Uterus (tissue), 4 donors: ENCODE measurements around the gene ARHGAP11A. TPM values are rescaled to one million over a fixed set of nuclear protein-coding genes. Genes with fewer than 3 reads are reported as not detected.

Source experiments
- DNase-seq, 2 donors: peaks; one replicate each; pipeline ENCODE4 v3.0.0-alpha.2; 2019 to 2020
- H3K27ac ChIP-seq, 2 donors: fragments of 200-600 bp; sonication (generic); 1 replicate in 1 of 2; 2 replicates in 1 of 2; pipeline ENCODE4 v1.5.1; 2016 to 2018
- H3K27me3 ChIP-seq, 2 donors: fragments of 200-600 bp; sonication (generic); one replicate each; pipeline ENCODE4 v1.5.1; 2018 to 2019; ENCODE audit warnings: control low read depth in 1 of 2
- H3K36me3 ChIP-seq, 2 donors: fragments of 200-600 bp; sonication (generic); one replicate each; pipeline ENCODE4 v1.5.1; 2019; ENCODE audit warnings: control low read depth in 1 of 2
- H3K4me1 ChIP-seq, 2 donors: fragments of 200-600 bp; sonication (generic); one replicate each; pipeline ENCODE4 v1.5.1; 2018 to 2019; ENCODE audit warnings: control low read depth in 1 of 2
- H3K4me3 ChIP-seq, 2 donors: fragments of 200-600 bp; sonication (generic); 1 replicate in 1 of 2; 2 replicates in 1 of 2; pipeline ENCODE4 v1.5.1; 2018 to 2019; ENCODE audit warnings: mild to moderate bottlenecking in 1 of 2
- H3K9me3 ChIP-seq, 2 donors: fragments of 200-600 bp; sonication (generic); one replicate each; pipeline ENCODE4 v1.5.1; 2019; ENCODE audit warnings: control low read depth in 1 of 2
- POLR2A ChIP-seq, 2 donors: fragments of 450-650 bp; IDR thresholded peaks; one replicate each; pipeline ENCODE4 v1.6.1; 2016; ENCODE audit warnings: antibody characterized with exemption in 2 of 2, mild to moderate bottlenecking in 1 of 2, moderate library complexity in 1 of 2
- intact Hi-C: fragments of 100-400 bp; cut with DNase I; formaldehyde crosslinking; loops from one replicate; pipeline ENCODE4 v1.15.1; 2023; ENCODE audit warnings: low total_unique reads
- small RNA-seq: library from RNA; depleted of rRNA; stranded (forward); fragments of <200 nt; gene quantifications from one replicate; pipeline ENCODE3, GENCODE V24; 2016
- total RNA-seq, 4 donors: library from RNA; depleted of rRNA in 3 of 4; stranded (reverse); fragments of >200 nt in 3 of 4; gene quantifications; one replicate each; pipeline versions ENCODE4 v1.1.0 to v1.2.4, GENCODE V29; 2014 to 2023
- TF ChIP-seq, protein P1 (sequence below), 4 experiments: fragments of 200-600 bp in 2 of 4; fragments of 450-650 bp in 2 of 4; sonication (generic) in 2 of 4; IDR thresholded peaks; one replicate each; pipeline ENCODE4 v1.5.1; 2016 to 2019; ENCODE audit warnings: antibody characterized with exemption in 4 of 4, mild to moderate bottlenecking in 2 of 4, moderate library complexity in 1 of 4
- donor health status: DM: yes; HTN: yes; CAD: no.

The ARHGAP11A gene
- total RNA-seq, 4 donors from 2014 or later: 0.70 to 25.0 TPM; not detected in 2

DNA sequence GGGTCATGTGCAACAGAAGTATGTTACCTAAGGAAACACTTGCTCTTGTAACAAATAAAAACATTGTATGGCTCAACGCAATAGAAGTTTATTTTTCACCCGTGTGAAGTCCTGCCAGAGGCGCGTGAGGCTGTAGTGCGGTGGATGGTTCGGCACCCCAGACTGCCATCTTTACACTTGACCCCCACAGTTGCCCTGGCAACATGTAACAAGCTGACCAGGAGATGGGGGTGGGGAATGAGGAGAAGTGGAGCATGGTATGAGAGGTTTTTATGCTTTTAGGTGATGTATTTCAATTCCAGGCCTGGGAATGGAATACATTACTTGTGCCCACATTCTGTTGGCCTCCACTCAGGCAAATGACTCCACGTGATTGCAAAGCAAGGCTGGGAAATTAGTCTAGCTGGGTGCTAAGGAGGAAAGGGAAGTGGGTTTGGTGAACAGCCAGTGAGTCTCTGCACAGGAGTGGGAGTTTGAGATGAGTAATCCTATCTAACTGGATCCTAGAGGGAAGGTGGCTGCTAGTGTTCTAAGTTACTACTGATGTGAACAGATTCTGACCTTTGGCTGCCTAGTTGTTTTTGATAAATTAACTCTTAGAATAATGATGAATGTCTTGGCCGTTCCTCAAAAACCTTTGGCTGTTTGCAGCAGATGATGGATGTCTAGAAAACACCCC is 68.7 kb downstream of the ARHGAP11A start:
- Histone ChIP-seq H3K27ac (peak overlapping the region in 1 of 2 donors; percentile 8), H3K4me3 (no peak overlapping the region), H3K9me3 (no peaks in the 10 kb centered on the region), H3K27me3 (no peaks in the 10 kb centered on the region), H3K36me3 (no peaks in the 10 kb centered on the region), H3K4me1 (peaks cover 0 to 6% of the 10 kb centered on the region in 2 donors)
- no peak for DNase-seq
- intact Hi-C loops: no loop called here
- TF ChIP-seq POLR2A (IDR thresholded peaks at IDR 0.05): no peak
- TF ChIP-seq, protein P1, sequence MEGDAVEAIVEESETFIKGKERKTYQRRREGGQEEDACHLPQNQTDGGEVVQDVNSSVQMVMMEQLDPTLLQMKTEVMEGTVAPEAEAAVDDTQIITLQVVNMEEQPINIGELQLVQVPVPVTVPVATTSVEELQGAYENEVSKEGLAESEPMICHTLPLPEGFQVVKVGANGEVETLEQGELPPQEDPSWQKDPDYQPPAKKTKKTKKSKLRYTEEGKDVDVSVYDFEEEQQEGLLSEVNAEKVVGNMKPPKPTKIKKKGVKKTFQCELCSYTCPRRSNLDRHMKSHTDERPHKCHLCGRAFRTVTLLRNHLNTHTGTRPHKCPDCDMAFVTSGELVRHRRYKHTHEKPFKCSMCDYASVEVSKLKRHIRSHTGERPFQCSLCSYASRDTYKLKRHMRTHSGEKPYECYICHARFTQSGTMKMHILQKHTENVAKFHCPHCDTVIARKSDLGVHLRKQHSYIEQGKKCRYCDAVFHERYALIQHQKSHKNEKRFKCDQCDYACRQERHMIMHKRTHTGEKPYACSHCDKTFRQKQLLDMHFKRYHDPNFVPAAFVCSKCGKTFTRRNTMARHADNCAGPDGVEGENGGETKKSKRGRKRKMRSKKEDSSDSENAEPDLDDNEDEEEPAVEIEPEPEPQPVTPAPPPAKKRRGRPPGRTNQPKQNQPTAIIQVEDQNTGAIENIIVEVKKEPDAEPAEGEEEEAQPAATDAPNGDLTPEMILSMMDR (IDR thresholded peaks at IDR 0.05): no peak

DNA sequence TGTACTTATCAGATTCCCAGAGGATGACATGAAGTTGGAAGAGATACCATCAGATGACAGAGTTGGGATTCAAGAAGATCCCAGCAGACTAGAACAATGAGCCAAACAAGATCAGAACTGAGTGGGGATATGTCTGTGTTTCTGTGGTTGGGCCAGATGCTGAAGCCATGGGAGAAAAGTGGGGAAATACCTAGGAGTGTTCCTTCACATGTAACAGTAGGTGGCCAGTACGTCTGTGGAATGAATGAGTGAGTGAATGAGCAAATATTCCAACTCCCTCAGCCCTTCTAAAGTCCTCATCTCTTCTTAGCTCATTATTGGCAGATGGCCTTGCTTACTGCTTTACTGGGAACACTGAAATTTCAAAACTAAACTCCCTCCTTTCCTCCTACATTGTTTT is 70.3 kb downstream of the ARHGAP11A start:
- H3K4me1 ChIP-seq: peaks cover 0 to 6% of the 10 kb centered on the region in 2 donors
- H3K4me3 ChIP-seq: no peak overlapping the region
- intact Hi-C loops: no loop called here
- no peaks in the 10 kb centered on the region for H3K36me3 ChIP-seq
- TF ChIP-seq, protein P1 (IDR thresholded peaks at IDR 0.05): no peak
- TF ChIP-seq POLR2A (IDR thresholded peaks at IDR 0.05): no peak
- no peaks in the 10 kb centered on the region for H3K27me3 ChIP-seq
- no peak for DNase-seq
- peak overlapping the region in 1 of 2 donors; percentile 15 for H3K27ac ChIP-seq
- no peaks in the 10 kb centered on the region for H3K9me3 ChIP-seq

DNA sequence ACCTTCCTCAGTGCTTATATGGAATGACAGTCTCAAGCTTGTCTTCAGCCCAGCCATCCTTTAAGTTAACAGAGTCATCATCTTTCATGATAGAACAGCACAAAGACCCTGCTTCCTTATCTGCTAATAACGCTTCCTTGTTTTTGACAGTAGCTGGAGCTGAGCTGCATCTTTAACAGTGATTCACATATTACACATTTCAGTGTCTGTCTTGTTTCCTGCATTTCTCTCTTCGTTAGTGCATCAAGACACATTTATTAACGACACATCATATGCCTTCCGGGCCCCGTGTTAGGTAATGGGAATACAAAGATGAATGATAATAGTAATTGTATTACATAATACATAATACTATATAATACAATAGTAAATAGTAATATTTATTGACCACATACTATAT is 72.3 kb downstream of the ARHGAP11A start:
- Histone ChIP-seq H3K4me1 (peaks cover 0 to 6% of the 10 kb centered on the region in 2 donors), H3K9me3 (no peaks in the 10 kb centered on the region), H3K27ac (no peak overlapping the region), H3K36me3 (no peaks in the 10 kb centered on the region), H3K27me3 (no peaks in the 10 kb centered on the region), H3K4me3 (no peak overlapping the region)
- TF ChIP-seq, protein P1 (IDR thresholded peaks at IDR 0.05): no peak
- TF ChIP-seq POLR2A (IDR thresholded peaks at IDR 0.05): no peak
- intact Hi-C loops: no loop called here
- no peak for DNase-seq

DNA sequence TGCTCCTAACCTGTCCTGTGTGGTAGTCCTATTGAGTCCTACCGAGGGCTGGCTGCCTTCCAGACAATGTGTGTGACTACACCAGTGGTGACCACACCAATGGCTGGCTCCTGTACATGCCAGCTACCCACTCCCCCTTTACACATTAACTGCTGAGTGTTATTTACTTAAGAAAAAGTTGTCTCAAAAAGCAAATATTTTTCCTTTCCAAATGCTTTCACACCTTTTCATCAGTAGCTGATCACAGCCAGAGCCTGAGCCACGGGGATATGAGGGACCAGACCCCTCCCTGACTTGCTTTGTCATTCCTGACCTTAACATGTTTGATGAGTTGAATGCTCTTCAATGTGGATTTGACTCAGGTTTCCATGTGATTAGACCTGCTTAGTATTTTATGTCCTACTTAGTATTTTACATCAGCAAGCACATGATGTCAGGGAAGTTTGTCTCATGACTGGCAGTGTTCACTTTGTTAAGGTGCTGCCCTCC is 72.9 kb downstream of the ARHGAP11A start:
- DNase-seq: no peak
- Histone ChIP-seq H3K4me3 (no peak overlapping the region), H3K9me3 (no peaks in the 10 kb centered on the region), H3K27me3 (no peaks in the 10 kb centered on the region), H3K4me1 (peaks cover 0 to 3% of the 10 kb centered on the region in 2 donors), H3K36me3 (no peaks in the 10 kb centered on the region), H3K27ac (no peak overlapping the region)
- intact Hi-C loops: no loop called here
- TF ChIP-seq, protein P1 (IDR thresholded peaks at IDR 0.05): no peak
- TF ChIP-seq POLR2A (IDR thresholded peaks at IDR 0.05): no peak

Small RNA genes lying within 50 kb of the gene (small RNA-seq; reads per million reads assigned to genes)
- gene RN7SL286P: not detected

Other genes with a start within 250 kb of the ARHGAP11A start
- 1 to 10 TPM in 1 of 4 donors, under 1 TPM in 1, not detected in 2; 0.69 to 1.6 TPM for gene GOLGA8K, start 212.2 kb upstream of the ARHGAP11A start, total RNA-seq
- gene GOLGA8O, start 159.9 kb upstream of the ARHGAP11A start, total RNA-seq: 1 to 10 TPM in 2 of 4 donors, not detected in 2; 1.2 to 1.5 TPM
- gene GOLGA8N, start 22.0 kb upstream of the ARHGAP11A start, total RNA-seq: 10 to 100 TPM in 2 of 4 donors, 1 to 10 TPM in 2; 3.8 to 22.0 (median 13.9) TPM
- gene SCG5, start 26.2 kb downstream of the ARHGAP11A start, total RNA-seq: 10 to 100 TPM in 1 of 4 donors, 1 to 10 TPM in 1, not detected in 2; 1.4 to 42.2 TPM
- 1 to 10 TPM in 3 of 4 donors, under 1 TPM in 1; 0.88 to 5.4 (median 5.2) TPM for gene GREM1, start 102.5 kb downstream of the ARHGAP11A start, total RNA-seq